OCI-LY1 (cell line): ENCODE results near the gene LINGO1.

Experiments
- H2AFZ ChIP-seq: fragments of 200-600 bp; sonication (generic), shearing (Covaris generic); 2 replicates; pipeline ENCODE4 v1.6.0; 2014; ENCODE audit warnings: antibody characterized with exemption, mild to moderate bottlenecking, low read length
- H3F3A ChIP-seq: fragments of 200-600 bp; sonication (generic), shearing (Covaris generic); 2 replicates; pipeline ENCODE4 v1.6.0; 2014; ENCODE audit warnings: mild to moderate bottlenecking, antibody characterized with exemption, low read length, moderate library complexity; ENCODE audit not compliant: insufficient read depth
- H3K27ac ChIP-seq: fragments of 200-600 bp; sonication (generic); 2 replicates; pipeline ENCODE4 v1.5.1; 2014; ENCODE audit warnings: low read length, mixed run types, mild to moderate bottlenecking, low read depth; ENCODE audit not compliant: poor library complexity, severe bottlenecking
- H3K27me3 ChIP-seq: fragments of 200-600 bp; sonication (generic); 2 replicates; pipeline ENCODE4 v1.6.0; 2014; ENCODE audit warnings: antibody characterized with exemption, mild to moderate bottlenecking, low read length, moderate library complexity; ENCODE audit not compliant: insufficient read depth
- H3K36me3 ChIP-seq: fragments of 200-600 bp; sonication (generic); 2 replicates; pipeline ENCODE4 v1.6.1; 2014; ENCODE audit warnings: mild to moderate bottlenecking, antibody characterized with exemption, low read length, moderate library complexity, mixed read lengths; ENCODE audit not compliant: insufficient read depth
- H3K4me1 ChIP-seq: fragments of 200-600 bp; sonication (generic); 2 replicates; pipeline ENCODE4 v1.5.1; 2014; ENCODE audit warnings: mild to moderate bottlenecking, low read length, moderate library complexity; ENCODE audit not compliant: insufficient read depth, severe bottlenecking
- H3K4me2 ChIP-seq: fragments of 200-600 bp; sonication (generic), shearing (Covaris generic); 2 replicates; pipeline ENCODE4 v1.6.1; 2014; ENCODE audit warnings: low read length
- H3K4me3 ChIP-seq: fragments of 200-600 bp; sonication (generic); 2 replicates; pipeline ENCODE4 v1.5.1; 2014; ENCODE audit warnings: low read length, low read depth, mild to moderate bottlenecking, mixed read lengths; ENCODE audit not compliant: poor library complexity, severe bottlenecking
- H3K79me2 ChIP-seq: fragments of 200-600 bp; shearing (Covaris generic); 2 replicates; pipeline ENCODE4 v1.6.1; 2016; ENCODE audit warnings: mixed run types, low read length, mixed read lengths; ENCODE audit not compliant: insufficient read depth
- H3K9ac ChIP-seq: fragments of 200-600 bp; sonication (generic), shearing (Covaris generic); 2 replicates; pipeline ENCODE4 v1.6.1; 2014; ENCODE audit warnings: mild to moderate bottlenecking, low read length, mixed read lengths
- H3K9me2 ChIP-seq: fragments of 200-600 bp; sonication (generic), shearing (Covaris generic); 2 replicates; pipeline ENCODE4 v1.6.1; 2014; ENCODE audit warnings: low read depth, mild to moderate bottlenecking, low read length, mixed read lengths
- H3K9me3 ChIP-seq: fragments of 200-600 bp; shearing (Covaris generic); 2 replicates; pipeline ENCODE4 v1.6.1; 2014; ENCODE audit warnings: low read length, mixed read lengths
- H4K20me1 ChIP-seq: fragments of 200-600 bp; sonication (generic), shearing (Covaris generic); 2 replicates; pipeline ENCODE4 v1.6.0; 2016; ENCODE audit warnings: mild to moderate bottlenecking, low read length; ENCODE audit not compliant: insufficient read depth
- CTCF ChIP-seq: fragments of 200-600 bp; sonication (generic), shearing (Covaris generic); IDR thresholded peaks from 2 replicates; pipeline ENCODE4 v1.5.1; 2017; ENCODE audit warnings: mild to moderate bottlenecking, antibody characterized with exemption, low read length, moderate library complexity, mixed read lengths
- EZH2 ChIP-seq: fragments of 200-600 bp; sonication (generic), shearing (Covaris generic); IDR thresholded peaks from 2 replicates; pipeline ENCODE4 v1.8.0; 2017; ENCODE audit warnings: borderline replicate concordance, mixed run types, mild to moderate bottlenecking, antibody characterized with exemption, low read length, moderate library complexity, mixed read lengths

LINGO1 gene

DNA sequence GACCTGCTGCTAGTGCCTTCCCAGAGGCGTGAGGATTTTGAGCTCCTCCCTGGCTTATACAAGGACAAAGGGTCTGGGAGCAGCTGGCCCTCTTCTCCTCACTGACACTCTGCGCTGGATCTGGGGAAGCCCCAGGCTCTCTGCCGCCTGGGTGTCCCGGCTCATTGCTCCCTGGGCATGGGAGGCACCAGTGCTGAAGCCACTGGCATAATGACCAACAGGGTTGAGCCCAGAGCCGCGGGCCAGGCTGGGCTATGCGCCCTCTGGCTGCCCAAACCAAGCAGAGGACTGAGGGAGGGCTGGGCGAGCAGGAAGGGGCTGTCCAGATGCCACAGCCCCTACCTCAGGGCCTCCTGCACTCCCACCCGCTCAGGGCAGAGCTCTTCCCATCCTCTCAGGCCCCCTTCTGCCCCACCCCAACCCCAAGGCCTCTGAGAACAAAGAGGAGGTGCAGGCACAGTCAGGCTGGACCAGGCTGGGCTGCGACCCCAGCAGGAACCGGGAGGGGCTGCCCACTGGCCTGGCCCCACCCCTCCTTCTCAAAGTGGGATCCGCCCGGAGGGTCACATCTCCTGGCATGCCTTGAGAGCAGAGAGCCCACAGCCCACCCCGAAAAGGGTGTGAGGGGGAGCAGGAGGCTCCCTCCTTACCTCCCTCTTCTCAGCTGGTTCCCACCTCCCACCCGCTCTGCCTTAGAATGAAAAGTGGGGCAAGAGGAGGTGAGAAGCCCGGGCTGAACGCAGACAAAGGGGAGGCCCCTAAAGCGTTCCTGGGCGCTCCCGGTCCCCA is 1.6 kb downstream of the LINGO1 start:
- no peaks in the 10 kb centered on the region for H3K9me3 ChIP-seq
- no peaks in the 10 kb centered on the region for H3K27me3 ChIP-seq
- no peak overlapping the region for H3K4me2 ChIP-seq
- no peak overlapping the region for H3K9ac ChIP-seq
- no peaks in the 10 kb centered on the region for H3K4me1 ChIP-seq
- H4K20me1 ChIP-seq = no peaks in the 10 kb centered on the region
- H2AFZ ChIP-seq = no peak overlapping the region
- TF ChIP-seq EZH2 (no peak), CTCF (no peak)
- no peaks in the 10 kb centered on the region for H3K9me2 ChIP-seq
- H3K4me3 ChIP-seq = no peak overlapping the region
- no peak overlapping the region for H3K27ac ChIP-seq
- H3K36me3 ChIP-seq = no peaks in the 10 kb centered on the region
- H3K79me2 ChIP-seq = no peaks in the 10 kb centered on the region
- H3F3A ChIP-seq = no peaks in the 10 kb centered on the region

- H3K9ac ChIP-seq = no peak overlapping the region
- H3K27me3 ChIP-seq = no peaks in the 10 kb centered on the region
- no peak overlapping the region for H3K4me3 ChIP-seq
- H3K27ac ChIP-seq = no peak overlapping the region
- no peaks in the 10 kb centered on the region for H3K4me1 ChIP-seq
- H2AFZ ChIP-seq = no peak overlapping the region
- H3K79me2 ChIP-seq = no peaks in the 10 kb centered on the region
- H3K9me2 ChIP-seq = no peaks in the 10 kb centered on the region
- TF ChIP-seq CTCF (no peak), EZH2 (no peak)
- no peaks in the 10 kb centered on the region for H3K36me3 ChIP-seq
- no peaks in the 10 kb centered on the region for H4K20me1 ChIP-seq
- no peaks in the 10 kb centered on the region for H3F3A ChIP-seq
- no peaks in the 10 kb centered on the region for H3K9me3 ChIP-seq
- no peak overlapping the region for H3K4me2 ChIP-seq
Observed at GRCh38 chr15:77630056-77630455, 2.7 kb downstream of the LINGO1 start.

GRCh38 chr15:77629070-77630030 is 3.4 kb downstream of the LINGO1 start:
- Histone ChIP-seq H3K79me2 (no peaks in the 10 kb centered on the region), H3K9ac (no peak overlapping the region), H3K4me2 (no peak overlapping the region), H2AFZ (no peak overlapping the region), H3K9me2 (no peaks in the 10 kb centered on the region), H3K27me3 (no peaks in the 10 kb centered on the region), H3K4me1 (no peaks in the 10 kb centered on the region), H3F3A (no peaks in the 10 kb centered on the region), H3K9me3 (no peaks in the 10 kb centered on the region), H3K27ac (no peak overlapping the region), H3K36me3 (no peaks in the 10 kb centered on the region), H4K20me1 (no peaks in the 10 kb centered on the region), H3K4me3 (no peak overlapping the region)
- TF ChIP-seq EZH2 (no peak), CTCF (no peak)
